ENCODE data around the gene C2orf74.
"Not testable (repeated sequence)": the region's sequence is repeated elsewhere in the genome, so short reads cannot be mapped to it uniquely, and the experiment has no call there.

C2orf74 gene

GRCh38 chr2:61184263-61184662, 22.3 kb downstream of the C2orf74 start:
- H3K4me3 ChIP-seq (replicated peaks; ENCODE audit: low read depth, low read length) = no peak overlapping the region
- no peak for DNase-seq (ENCODE audit: low read depth)
- TF ChIP-seq CTCF (IDR thresholded peaks at IDR 0.05; ENCODE audit: low read length, missing control alignments) = no peak

GRCh38 chr2:61185231-61185728, 23.3 kb downstream of the C2orf74 start:
- no peak overlapping the region for H3K4me3 ChIP-seq (replicated peaks; ENCODE audit: low read depth, low read length)
- TF ChIP-seq CTCF (IDR thresholded peaks at IDR 0.05; ENCODE audit: low read length, missing control alignments) = no peak
- no peak for DNase-seq (ENCODE audit: low read depth)

GRCh38 chr2:61187085-61187484, 25.1 kb downstream of the C2orf74 start:
- no peak for DNase-seq (ENCODE audit: low read depth)
- no peak overlapping the region for H3K4me3 ChIP-seq (replicated peaks; ENCODE audit: low read depth, low read length)
- TF ChIP-seq CTCF (IDR thresholded peaks at IDR 0.05; ENCODE audit: low read length, missing control alignments) = no peak

GRCh38 chr2:61193670-61194561, 31.9 kb downstream of the C2orf74 start:
- DNase-seq (ENCODE audit: low read depth) = no peak
- H3K4me3 ChIP-seq (replicated peaks; ENCODE audit: low read depth, low read length) = no peak overlapping the region
- no peak for TF ChIP-seq CTCF (IDR thresholded peaks at IDR 0.05; ENCODE audit: low read length, missing control alignments)

GRCh38 chr2:61194646-61195045, 32.7 kb downstream of the C2orf74 start:
- not testable (repeated sequence) for DNase-seq (ENCODE audit: low read depth); H3K4me3 ChIP-seq (replicated peaks; ENCODE audit: low read depth, low read length)

GRCh38 chr2:61196671-61197070, 34.7 kb downstream of the C2orf74 start:
- no peak for TF ChIP-seq CTCF (IDR thresholded peaks at IDR 0.05; ENCODE audit: low read length, missing control alignments)
- no peak for DNase-seq (ENCODE audit: low read depth)

GRCh38 chr2:61205132-61205531, 43.1 kb downstream of the C2orf74 start:
- DNase-seq (ENCODE audit: low read depth) = no peak
- no peak overlapping the region for H3K4me3 ChIP-seq (replicated peaks; ENCODE audit: low read depth, low read length)
- TF ChIP-seq CTCF (IDR thresholded peaks at IDR 0.05; ENCODE audit: low read length, missing control alignments) = no peak

More at GRCh38 chr2:61196671-61197070, 34.7 kb downstream of the C2orf74 start:
- no peak overlapping the region for H3K4me3 ChIP-seq (replicated peaks; ENCODE audit: low read depth, low read length)
